K562 (cell line): Measurements from ENCODE around the gene ERAL1. TPM values are rescaled to one million over a fixed set of nuclear protein-coding genes. Genes with fewer than 3 reads are reported as not detected.
A peak's percentile ranks its signal among the peaks of the same experiment; 100 is the strongest.

Experiments used
- CBX8 ChIP-seq: fragments of 200-600 bp; sonication (generic); IDR thresholded peaks from 2 replicates; pipeline ENCODE4 v1.6.1; 2012; ENCODE audit warnings: borderline replicate concordance, mixed run types, low read depth, mild to moderate bottlenecking, moderate library complexity, mixed read lengths, low read length, control low read depth, inconsistent platforms; ENCODE audit not compliant: poor library complexity, severe bottlenecking; ENCODE audit errors: extremely low read depth
- CTCFL ChIP-seq: IDR thresholded peaks from 2 replicates; pipeline ENCODE4 v1.6.1; 2011; ENCODE audit warnings: borderline replicate concordance, low read depth, mild to moderate bottlenecking, moderate library complexity, low read length; ENCODE audit not compliant: insufficient read depth, poor library complexity, severe bottlenecking
- ETV5 ChIP-seq: sonication (generic); formaldehyde crosslinking; IDR thresholded peaks from 2 replicates; pipeline ENCODE4 v1.4.0; 2020; ENCODE audit warnings: low read depth, mild to moderate bottlenecking, missing genetic modification reagents
- GTF2E2 ChIP-seq: fragments of 200-800 bp; sonication (Bioruptor generic); IDR thresholded peaks from 2 replicates; pipeline ENCODE4 v1.6.1; 2016; ENCODE audit warnings: missing genetic modification characterization, missing compliant biosample characterization
- HNRNPL ChIP-seq: fragments of 200-400 bp; formaldehyde crosslinking; IDR thresholded peaks from 2 replicates; pipeline ENCODE4 v1.6.1; 2017; ENCODE audit warnings: low read depth, mild to moderate bottlenecking, low read length
- MXI1 ChIP-seq: IDR thresholded peaks from 2 replicates; pipeline ENCODE4 v1.6.1; 2011; ENCODE audit warnings: low read depth, mild to moderate bottlenecking, improper control_type of control experiment, low read length
- NUFIP1 ChIP-seq: fragments of 450-650 bp; IDR thresholded peaks from 2 replicates; pipeline ENCODE4 v1.6.1; 2018; ENCODE audit not compliant: partially characterized antibody
- PHF8 ChIP-seq: fragments of 200-600 bp; sonication (generic); IDR thresholded peaks from 2 replicates; pipeline ENCODE4 v1.6.1; 2012; ENCODE audit warnings: mixed run types, mild to moderate bottlenecking, inconsistent platforms, low read length, moderate library complexity, borderline replicate concordance
- SP1 ChIP-seq: sonication (generic); formaldehyde crosslinking; IDR thresholded peaks from 2 replicates; pipeline ENCODE4 v1.8.1; 2022; ENCODE audit warnings: mild to moderate bottlenecking, missing genetic modification reagents
- SRF ChIP-seq, 2 experiments: fragments of 250-450, 450-650 bp in 1 of 2; sonication (Bioruptor Pico) in 1 of 2; sonication (generic) in 1 of 2; formaldehyde crosslinking; IDR thresholded peaks; 2 replicates each; pipeline versions ENCODE4 v1.5.0 to v1.5.1; 2020 to 2022; ENCODE audit warnings: mild to moderate bottlenecking in 1 of 2, missing genetic modification reagents in 1 of 2
- THRAP3 ChIP-seq: fragments of 450-650 bp; IDR thresholded peaks from 2 replicates; pipeline ENCODE4 v1.6.1; 2016; ENCODE audit warnings: mild to moderate bottlenecking, inconsistent platforms, borderline replicate concordance
- USF1 ChIP-seq: sonication (generic); formaldehyde crosslinking; IDR thresholded peaks from 2 replicates; pipeline ENCODE4 v1.9.0; 2022; ENCODE audit warnings: mild to moderate bottlenecking, missing genetic modification reagents
- ZNF184 ChIP-seq: sonication (generic); formaldehyde crosslinking; IDR thresholded peaks from 2 replicates; pipeline ENCODE4 v1.5.0; 2020; ENCODE audit warnings: missing genetic modification reagents
- ZNF239 ChIP-seq: fragments of 250-450 bp; sonication (Bioruptor Pico); IDR thresholded peaks from 2 replicates; pipeline ENCODE4 v1.4.0; 2020; ENCODE audit warnings: mild to moderate bottlenecking
- ZNF280A ChIP-seq: fragments of 450-650 bp; IDR thresholded peaks from 2 replicates; pipeline ENCODE4 v1.6.1; 2018; ENCODE audit warnings: mild to moderate bottlenecking, low read depth; ENCODE audit not compliant: partially characterized antibody
- ZNF76 ChIP-seq: fragments of 250-450 bp; sonication (Bioruptor Pico); IDR thresholded peaks from 2 replicates; pipeline ENCODE4 v1.4.0; 2020; ENCODE audit warnings: mild to moderate bottlenecking, moderate library complexity, borderline replicate concordance
- polyA plus RNA-seq, 8 experiments: library from polyadenylated mRNA; depleted of rRNA in 4 of 8; stranded (reverse) in 5 of 8; unstranded in 3 of 8; fragments of >200 nt; fragmentation: Nextera tagmentation in 2 of 8; fragmentation: Illumina TruSeq in 1 of 8; extraction: Ambion mirVana in 2 of 8; extraction: Trizol in 1 of 8; gene quantifications; 2 replicates each; pipeline versions ENCODE4 v1.2.1 to v1.2.3, GENCODE V29; 2011 to 2014; ENCODE audit warnings: inconsistent platforms in 1 of 8, missing spikeins in 1 of 8
- total RNA-seq, 7 experiments: library from RNA; depleted of rRNA in 6 of 7; stranded (reverse); fragments of >200 nt in 6 of 7; fragmentation: Illumina TruSeq in 2 of 7; extraction: Trizol in 2 of 7; gene quantifications; 2 replicates each; pipeline versions ENCODE4 v1.2.1 to v1.2.3, GENCODE V29; 2011 to 2021; ENCODE audit warnings: low replicate concordance in 1 of 7
- TF ChIP-seq, protein P1 (sequence below), 2 experiments: fragments of 450-650 bp in 1 of 2; sonication (generic) in 1 of 2; formaldehyde crosslinking in 1 of 2; IDR thresholded peaks in 1 of 2; conservative IDR thresholded peaks in 1 of 2; 2 replicates each; pipeline versions ENCODE4 v1.6.1 to v1.8.1; 2016 to 2023; ENCODE audit warnings: mild to moderate bottlenecking in 2 of 2, moderate library complexity in 2 of 2, inconsistent platforms in 1 of 2, missing genetic modification reagents in 1 of 2
- TF ChIP-seq, protein P2 (sequence below): sonication (generic); formaldehyde crosslinking; IDR thresholded peaks from 2 replicates; pipeline ENCODE4 v1.8.1; 2023; ENCODE audit warnings: mild to moderate bottlenecking, missing genetic modification reagents, moderate library complexity

ERAL1 gene
- total and polyA plus RNA-seq, 9 of the 15 experiments (the other 6 are each of a cell fraction or from before 2014, with no cell fraction given), result 37.5 to 351 (median 106) TPM

DNA sequence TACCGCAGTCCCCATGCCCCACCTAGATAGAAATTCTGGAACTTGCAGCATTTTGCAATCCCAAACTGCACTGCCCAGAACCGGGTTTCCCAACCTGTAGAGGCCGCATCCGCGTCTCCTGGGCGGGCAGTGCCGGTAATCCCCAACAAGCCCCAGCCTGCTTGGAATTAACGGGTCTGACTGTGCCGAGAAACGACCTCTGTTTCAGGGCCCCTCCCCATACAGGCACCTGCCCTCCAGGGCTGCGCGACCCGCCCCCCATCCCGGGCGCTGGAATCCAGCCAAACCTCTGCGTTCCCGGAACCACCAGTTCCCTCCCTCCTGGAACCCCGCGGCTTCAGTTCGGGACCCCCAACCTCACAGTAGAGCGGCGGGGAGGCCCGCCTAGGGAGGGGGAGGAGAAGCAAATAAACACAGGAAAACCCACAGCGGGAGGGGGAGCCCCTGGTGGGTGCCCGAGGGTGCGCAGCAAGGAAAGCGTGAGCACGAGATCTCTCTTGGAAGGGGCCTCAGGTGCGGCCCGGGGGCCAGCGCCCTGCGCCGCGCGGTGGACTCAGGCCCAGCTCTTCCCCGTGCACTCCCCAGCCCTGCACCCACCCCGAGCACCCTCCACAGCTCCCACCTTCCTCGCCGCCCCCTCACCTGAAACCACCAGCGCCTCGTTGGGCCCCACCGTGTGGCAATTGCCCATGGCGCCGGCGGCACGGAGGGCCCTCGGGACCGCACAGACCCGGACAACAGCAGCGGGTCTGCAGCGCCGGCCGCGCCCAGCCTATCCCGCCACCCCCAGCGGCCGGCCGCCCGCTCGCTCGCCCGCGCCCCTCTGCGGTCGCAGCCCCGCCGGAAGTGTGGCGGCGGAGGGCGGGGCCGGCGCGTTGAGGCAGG lies 42.3 kb downstream of the ERAL1 start, which contains the start of gene FLOT2 (continued):
- TF ChIP-seq SP1 (peak; percentile 62; the same call in 1 of the 2 replicates), GTF2E2 (tag) (peak; percentile 75; the same call in 1 of the 2 replicates), CTCFL (peak; percentile 48), USF1 (no peak), ZNF76 (CRISPR knock-in tag) (peak; percentile 50; the same call in 1 of the 2 replicates), NUFIP1 (no peak), THRAP3 (0 out of 2 replicates have a peak, but pooled peaks have one; percentile 63), SRF (CRISPR knock-in tag; IDR thresholded peaks at IDR 0.05) (peak in 1 of 2 experiments; percentile 6; a peak in 2 of 4 replicates), ZNF280A (no peak), ETV5 (CRISPR knock-in tag) (peak; percentile 34; the same call in 1 of the 2 replicates), ZNF184 (CRISPR knock-in tag) (no peak), ZNF239 (CRISPR knock-in tag) (no peak), MXI1 (0 out of 2 replicates have a peak, but pooled peaks have one; percentile 23), HNRNPL (peak; percentile 79), CBX8 (no peak), PHF8 (peak; percentile 79)
- TF ChIP-seq, protein P1, sequence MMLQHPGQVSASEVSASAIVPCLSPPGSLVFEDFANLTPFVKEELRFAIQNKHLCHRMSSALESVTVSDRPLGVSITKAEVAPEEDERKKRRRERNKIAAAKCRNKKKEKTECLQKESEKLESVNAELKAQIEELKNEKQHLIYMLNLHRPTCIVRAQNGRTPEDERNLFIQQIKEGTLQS (IDR thresholded peaks at IDR 0.05), result no peak
- TF ChIP-seq, protein P1 (CRISPR knock-in tag; conservative IDR thresholded peaks at IDR 0.05), result no peak
- TF ChIP-seq, protein P2, sequence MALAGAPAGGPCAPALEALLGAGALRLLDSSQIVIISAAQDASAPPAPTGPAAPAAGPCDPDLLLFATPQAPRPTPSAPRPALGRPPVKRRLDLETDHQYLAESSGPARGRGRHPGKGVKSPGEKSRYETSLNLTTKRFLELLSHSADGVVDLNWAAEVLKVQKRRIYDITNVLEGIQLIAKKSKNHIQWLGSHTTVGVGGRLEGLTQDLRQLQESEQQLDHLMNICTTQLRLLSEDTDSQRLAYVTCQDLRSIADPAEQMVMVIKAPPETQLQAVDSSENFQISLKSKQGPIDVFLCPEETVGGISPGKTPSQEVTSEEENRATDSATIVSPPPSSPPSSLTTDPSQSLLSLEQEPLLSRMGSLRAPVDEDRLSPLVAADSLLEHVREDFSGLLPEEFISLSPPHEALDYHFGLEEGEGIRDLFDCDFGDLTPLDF (CRISPR knock-in tag), result no peak
